HG02763 (cell line): ENCODE measurements around the gene MICU1.
"Not testable (repeated sequence)": the region's sequence is repeated elsewhere in the genome, so short reads cannot be mapped to it uniquely, and the experiment has no call there.

ENCODE experiments used
- ATAC-seq: cut with Tn5 transposase; IDR thresholded peaks from one replicate; pipeline ENCODE4 v1.9.1; 2021; ENCODE audit warnings: mild to moderate bottlenecking, moderate library complexity; ENCODE audit not compliant: unreplicated experiment

MICU1 gene

GRCh38 chr10:72508033-72508432 is 117.8 kb downstream of the MICU1 start:
- no peak for ATAC-seq

- ATAC-seq = no peak
These were observed 119.4 kb downstream of the MICU1 start for GRCh38 chr10:72506474-72506873.

GRCh38 chr10:72505435-72505834 is 120.4 kb downstream of the MICU1 start:
- ATAC-seq = no peak

GRCh38 chr10:72503694-72504438 is 122.0 kb downstream of the MICU1 start:
- no peak for ATAC-seq

- no peak for ATAC-seq
These were observed 122.6 kb downstream of the MICU1 start for GRCh38 chr10:72503241-72503640.

- ATAC-seq = no peak
These were observed 123.3 kb downstream of the MICU1 start for GRCh38 chr10:72502581-72502980.

- ATAC-seq = no peak
These were observed 126.2 kb downstream of the MICU1 start for GRCh38 chr10:72499701-72500100.

GRCh38 chr10:72490951-72491350 is 134.9 kb downstream of the MICU1 start:
- no peak for ATAC-seq

- no peak for ATAC-seq
These were observed 138.4 kb downstream of the MICU1 start for GRCh38 chr10:72487521-72487920.

- no peak for ATAC-seq
These were observed 138.8 kb downstream of the MICU1 start for GRCh38 chr10:72487116-72487515.

GRCh38 chr10:72485701-72486100 is 140.2 kb downstream of the MICU1 start:
- no peak for ATAC-seq

GRCh38 chr10:72484521-72484920 is 141.4 kb downstream of the MICU1 start:
- ATAC-seq = no peak

- ATAC-seq = no peak
These were observed 142.4 kb downstream of the MICU1 start for GRCh38 chr10:72483471-72483870.

GRCh38 chr10:72480861-72481260 is 145.0 kb downstream of the MICU1 start:
- ATAC-seq = no peak

- ATAC-seq = no peak
These were observed 148.4 kb downstream of the MICU1 start for GRCh38 chr10:72477463-72477862.

- ATAC-seq = no peak
These were observed 153.6 kb downstream of the MICU1 start for GRCh38 chr10:72472306-72472705.

- no peak for ATAC-seq
These were observed 155.2 kb downstream of the MICU1 start for GRCh38 chr10:72470666-72471065.

GRCh38 chr10:72467064-72467463 is 158.8 kb downstream of the MICU1 start:
- ATAC-seq = not testable (repeated sequence)

- no peak for ATAC-seq
These were observed 159.9 kb downstream of the MICU1 start for GRCh38 chr10:72466018-72466417.

- no peak for ATAC-seq
These were observed 161.4 kb downstream of the MICU1 start for GRCh38 chr10:72464438-72464837.

- ATAC-seq = no peak
These were observed 163.6 kb downstream of the MICU1 start for GRCh38 chr10:72462261-72462660.

GRCh38 chr10:72461085-72461484 is 164.8 kb downstream of the MICU1 start:
- no peak for ATAC-seq

GRCh38 chr10:72460284-72460876 is 165.5 kb downstream of the MICU1 start:
- no peak for ATAC-seq
